GM12878 (cell line): ENCODE measurements around the gene PELO. TPM values are rescaled to one million over a fixed set of nuclear protein-coding genes. Genes with fewer than 3 reads are reported as not detected.

Experiments
- ATAC-seq: fragments of 200-7000 bp; cut with Tn5 transposase; 3 replicates; pipeline ENCODE4 v1.9.1; 2020; ENCODE audit warnings: mild to moderate bottlenecking, moderate library complexity
- BruUV-seq: library from RNA; stranded (reverse); fragments of 400-500 nt; replicated peaks from 2 replicates; lab custom pipeline; 2021; lab: Mats Ljungman, UMichigan
- CTCF ChIA-PET: fragments of 300-600 bp; sonication (Branson Sonifier 250); formaldehyde crosslinking; extraction: SDS; loops from one replicate; lab custom pipeline; 2021; ENCODE audit warnings: inconsistent platforms; lab: Yijun Ruan, JAX
- POLR2A ChIA-PET: fragments of 350-600 bp; formaldehyde crosslinking; extraction: SDS; loops from one replicate; lab custom pipeline; 2021; ENCODE audit warnings: inconsistent platforms; lab: Charles Lee
- RAD21 ChIA-PET: fragments of 300-600 bp; sonication (Branson Sonifier 250); formaldehyde crosslinking; loops from one replicate; lab custom pipeline; 2023; ENCODE audit warnings: antibody characterized with exemption; ENCODE audit not compliant: unreplicated experiment; lab: Charles Lee
- SMC1A ChIA-PET: fragments of 300-600 bp; sonication (Branson Sonifier 250); formaldehyde crosslinking; loops from one replicate; lab custom pipeline; 2023; ENCODE audit not compliant: unreplicated experiment, uncharacterized antibody; lab: Charles Lee
- DNase-seq: peaks from one replicate; pipeline ENCODE4 v3.0.0-alpha.2; 2011; ENCODE audit warnings: low read depth, low spot score
- FAIRE-seq: peaks from 3 replicates; lab custom pipeline; 2011; peaks lifted over from hg19 to GRCh38; lab: Jason Lieb, UNC
- H2AFZ ChIP-seq: 2 replicates; pipeline ENCODE4 v1.6.0; 2011; ENCODE audit warnings: low read depth, low read length, control low read depth; ENCODE audit not compliant: control insufficient read depth
- H3K27ac ChIP-seq: 2 replicates; pipeline ENCODE4 v1.5.1; 2011; ENCODE audit warnings: control low read depth; ENCODE audit not compliant: control insufficient read depth, insufficient read depth
- H3K27me3 ChIP-seq, 2 experiments: replicated peaks in 1 of 2; 2 replicates each; pipeline versions ENCODE4 v1.6.0 to v1.6.1; 2011; ENCODE audit warnings: low read length in 1 of 2; ENCODE audit not compliant: control insufficient read depth in 2 of 2, insufficient read depth in 2 of 2
- H3K36me3 ChIP-seq, 2 experiments: 2 replicates each; pipeline ENCODE4 v1.5.1; 2011; ENCODE audit warnings: low read length in 1 of 2; ENCODE audit not compliant: control insufficient read depth in 2 of 2, insufficient read depth in 2 of 2
- H3K4me1 ChIP-seq: 2 replicates; pipeline ENCODE4 v1.6.1; 2011; ENCODE audit warnings: mild to moderate bottlenecking, low read length, moderate library complexity, mixed read lengths; ENCODE audit not compliant: control insufficient read depth, insufficient read depth
- H3K4me2 ChIP-seq: 2 replicates; pipeline ENCODE4 v1.6.0; 2011; ENCODE audit warnings: control low read depth; ENCODE audit not compliant: control insufficient read depth, insufficient read depth
- H3K4me3 ChIP-seq: fragments of 200-600 bp; sonication (generic); 2 replicates; pipeline ENCODE4 v1.5.1; 2016
- H3K79me2 ChIP-seq: 2 replicates; pipeline ENCODE4 v1.6.0; 2011; ENCODE audit warnings: low read length; ENCODE audit not compliant: control insufficient read depth, insufficient read depth
- H3K9ac ChIP-seq: 2 replicates; pipeline ENCODE4 v1.8.0; 2011; ENCODE audit warnings: low read length, control low read depth, mixed read lengths; ENCODE audit not compliant: control insufficient read depth, insufficient read depth
- H3K9me3 ChIP-seq: replicated peaks from 3 replicates; pipeline ENCODE4 v1.5.1; 2011; ENCODE audit warnings: mild to moderate bottlenecking, low read length; ENCODE audit not compliant: control insufficient read depth, insufficient read depth
- H4K20me1 ChIP-seq: 2 replicates; pipeline ENCODE4 v1.6.0; 2011; ENCODE audit not compliant: control insufficient read depth, insufficient read depth
- FOXM1 ChIP-seq: IDR thresholded peaks from 2 replicates; pipeline ENCODE4 v1.6.1; 2012; ENCODE audit warnings: low read depth, mild to moderate bottlenecking, inconsistent platforms, low read length, moderate library complexity
- RAD21 ChIP-seq: IDR thresholded peaks from 2 replicates; pipeline ENCODE4 v1.6.1; 2011; ENCODE audit warnings: mild to moderate bottlenecking, low read depth, low read length, moderate library complexity; ENCODE audit not compliant: insufficient read depth
- SIX5 ChIP-seq: IDR thresholded peaks from 2 replicates; pipeline ENCODE4 v1.6.1; 2011; ENCODE audit warnings: mild to moderate bottlenecking, low read depth, low read length, moderate library complexity; ENCODE audit not compliant: severe bottlenecking
- SMC3 ChIP-seq: IDR thresholded peaks from 2 replicates; pipeline ENCODE4 v1.6.1; 2011; ENCODE audit warnings: low read length, improper control_type of control experiment, borderline replicate concordance
- SRF ChIP-seq, 2 experiments: IDR thresholded peaks; 2 replicates each; pipeline ENCODE4 v1.6.1; 2011; ENCODE audit warnings: low read depth in 2 of 2, low read length in 2 of 2, mild to moderate bottlenecking in 1 of 2, moderate library complexity in 1 of 2
- YY1 ChIP-seq: IDR thresholded peaks from 2 replicates; pipeline ENCODE4 v1.6.1; 2011; ENCODE audit warnings: low read depth, mild to moderate bottlenecking, low read length
- WGBS: methylation state at CpG from one replicate; pipeline ENCODE4 v1.1.6; 2016; ENCODE audit warnings: low lambda C conversion rate; ENCODE audit not compliant: insufficient replicate concordance, insufficient coverage; ENCODE audit errors: missing lambda C conversion rate; 5-methylcytosine and 5-hydroxymethylcytosine counted together
- in situ Hi-C: fragments of 300-500 bp; cut with MboI; formaldehyde crosslinking; loops from 9 replicates; pipeline ENCODE4 v1.14.3; 2018; ENCODE audit warnings: mixed read lengths
- intact Hi-C: fragments of 100-400 bp; cut with micrococcal nuclease; formaldehyde crosslinking; loops from one replicate; pipeline ENCODE4 v1.14.2; 2022; ENCODE audit not compliant: unreplicated experiment
- polyA plus RNA-seq, 11 experiments: library from polyadenylated mRNA; depleted of rRNA in 4 of 11; unstranded in 6 of 11; stranded (reverse) in 5 of 11; fragments of >200 nt; fragmentation: Nextera tagmentation in 4 of 11; fragmentation: Illumina TruSeq in 1 of 11; extraction: Ambion mirVana in 4 of 11; extraction: Trizol in 1 of 11; gene quantifications; 1 replicate in 1 of 11; 2 replicates in 10 of 11; pipeline versions ENCODE4 v1.2.1 to v1.2.3, GENCODE V29; 2011 to 2016; ENCODE audit warnings: inconsistent platforms in 2 of 11, missing spikeins in 2 of 11, low read depth in 1 of 11
- total RNA-seq, 4 experiments: library from RNA; depleted of rRNA in 3 of 4; stranded (reverse); fragments of >200 nt in 3 of 4; fragmentation: Illumina TruSeq in 1 of 4; extraction: Trizol in 1 of 4; gene quantifications; 2 replicates each; pipeline versions ENCODE4 v1.2.1 to v1.2.3, GENCODE V29; 2013 to 2021
- TF ChIP-seq, protein P1 (sequence below): IDR thresholded peaks from 2 replicates; pipeline ENCODE4 v1.6.1; 2011; ENCODE audit warnings: low read depth, mild to moderate bottlenecking, low read length, moderate library complexity, borderline replicate concordance; ENCODE audit errors: extremely low read depth
- TF ChIP-seq, protein P2 (sequence below): IDR thresholded peaks from 2 replicates; pipeline ENCODE4 v1.6.1; 2012; ENCODE audit warnings: low read depth, low read length, improper control_type of control experiment

The PELO gene
- total and polyA plus RNA-seq, 10 of the 15 experiments (the other 5 are each of a cell fraction or from before 2014, with no cell fraction given) = 5.6 to 11.9 (median 8.7) TPM

DNA sequence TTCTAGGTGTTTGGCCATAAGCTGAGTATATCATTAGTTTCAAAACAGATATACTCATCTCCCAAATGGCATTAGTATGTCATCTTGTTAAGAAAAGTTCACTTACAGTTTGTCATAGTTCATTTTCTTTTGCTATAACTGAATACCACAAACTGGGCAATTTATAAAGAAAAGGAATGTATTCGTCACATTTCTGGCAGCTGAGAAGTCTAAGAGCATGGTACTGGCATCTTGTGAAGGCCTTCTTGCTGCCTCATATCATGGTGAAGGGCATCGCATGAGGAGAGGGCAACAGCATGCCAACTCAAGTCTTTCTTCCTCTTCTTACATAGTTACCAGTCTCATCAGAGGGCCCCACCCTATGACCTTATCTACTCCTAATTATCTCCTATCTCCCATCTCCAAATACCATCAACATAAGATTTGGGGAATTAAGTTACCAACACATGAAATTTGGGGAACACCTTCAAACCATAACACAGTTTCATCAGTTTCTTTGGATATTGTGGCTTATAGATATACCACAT lies 20.4 kb upstream of the PELO start:
- no peak overlapping the region for H3K9ac ChIP-seq
- in situ Hi-C loops = no loop called here
- ChIA-PET RAD21 (interaction anchor here (0.8 to 1.2 kb wide), 2 partner anchors 34 to 148 kb away, joined by 3 read pairs; no protein-coding TSS in a partner anchor), SMC1A (interaction anchor here (1.2 to 1.9 kb wide), 2 partner anchors 8 to 13 kb away, joined by 3 to 6 read pairs; no protein-coding TSS in a partner anchor), CTCF (interaction anchor here (0.8 kb wide), 1 partner anchor 24 kb away, joined by 4 read pairs; no protein-coding TSS in a partner anchor), POLR2A (interaction anchor here (0.7 to 1.0 kb wide), 2 partner anchors 29 to 33 kb away, joined by 3 read pairs; no protein-coding TSS in a partner anchor)
- no TSS peak for BruUV-seq
- H3K79me2 ChIP-seq = no peaks in the 10 kb centered on the region
- DNase-seq = no peak
- no peak overlapping the region for H2AFZ ChIP-seq
- no peak for ATAC-seq
- intact Hi-C loops = no loop called here
- no peak overlapping the region for H3K27ac ChIP-seq
- WGBS = 81% methylated on average over 2 of the region's 2 CpGs
- H3K4me1 ChIP-seq = peaks cover 21% of the 10 kb centered on the region
- no peaks in the 10 kb centered on the region for H3K36me3 ChIP-seq
- H3K4me2 ChIP-seq = no peak overlapping the region
- no peaks in the 10 kb centered on the region for H3K27me3 ChIP-seq
- no peaks in the 10 kb centered on the region for H3K9me3 ChIP-seq
- no peak for TF ChIP-seq SRF (IDR thresholded peaks at IDR 0.05; ENCODE audit: low read depth in 2 of 2, low read length in 2 of 2)
- no peak for TF ChIP-seq FOXM1
- no peak for TF ChIP-seq YY1
- no peak for TF ChIP-seq SMC3
- TF ChIP-seq SIX5 = no peak
- TF ChIP-seq, protein P1, sequence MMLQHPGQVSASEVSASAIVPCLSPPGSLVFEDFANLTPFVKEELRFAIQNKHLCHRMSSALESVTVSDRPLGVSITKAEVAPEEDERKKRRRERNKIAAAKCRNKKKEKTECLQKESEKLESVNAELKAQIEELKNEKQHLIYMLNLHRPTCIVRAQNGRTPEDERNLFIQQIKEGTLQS = no peak
- TF ChIP-seq, protein P2, sequence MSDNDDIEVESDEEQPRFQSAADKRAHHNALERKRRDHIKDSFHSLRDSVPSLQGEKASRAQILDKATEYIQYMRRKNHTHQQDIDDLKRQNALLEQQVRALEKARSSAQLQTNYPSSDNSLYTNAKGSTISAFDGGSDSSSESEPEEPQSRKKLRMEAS = no peak
- no peak for TF ChIP-seq RAD21
- no peak for FAIRE-seq
- no peak overlapping the region for H3K4me3 ChIP-seq
- H4K20me1 ChIP-seq = no peaks in the 10 kb centered on the region
